NT2/D1 (cell line): ENCODE results near the gene HORMAD2.

Source experiments
- YY1 ChIP-seq: IDR thresholded peaks from 2 replicates; pipeline ENCODE4 v1.6.1; 2011; ENCODE audit not compliant: insufficient read length, insufficient read depth
- ZNF274 ChIP-seq: IDR thresholded peaks from 2 replicates; pipeline ENCODE4 v1.6.1; 2011; ENCODE audit warnings: mild to moderate bottlenecking, low read depth, low read length

GRCh38 chr22:30190574-30190973, 110.3 kb downstream of the HORMAD2 start:
- TF ChIP-seq ZNF274 (no peak), YY1 (no peak)
